SU-DHL-6 (cell line): ENCODE measurements around the gene SLC6A3.

Experiments used
- EZH2phosphoT487 ChIP-seq: fragments of 200-600 bp; sonication (generic), shearing (Covaris generic); conservative IDR thresholded peaks from 2 replicates; pipeline ENCODE4 v1.6.1; 2018; ENCODE audit warnings: mild to moderate bottlenecking, antibody characterized with exemption, low read length, moderate library complexity, mixed read lengths
- TF ChIP-seq, protein P1 (sequence below): fragments of 200-600 bp; sonication (generic); IDR thresholded peaks from one replicate; pipeline ENCODE4 v1.5.1; 2017; ENCODE audit warnings: antibody characterized with exemption, mild to moderate bottlenecking, low read length, moderate library complexity; ENCODE audit not compliant: insufficient read depth, poor library complexity, severe bottlenecking

DNA sequence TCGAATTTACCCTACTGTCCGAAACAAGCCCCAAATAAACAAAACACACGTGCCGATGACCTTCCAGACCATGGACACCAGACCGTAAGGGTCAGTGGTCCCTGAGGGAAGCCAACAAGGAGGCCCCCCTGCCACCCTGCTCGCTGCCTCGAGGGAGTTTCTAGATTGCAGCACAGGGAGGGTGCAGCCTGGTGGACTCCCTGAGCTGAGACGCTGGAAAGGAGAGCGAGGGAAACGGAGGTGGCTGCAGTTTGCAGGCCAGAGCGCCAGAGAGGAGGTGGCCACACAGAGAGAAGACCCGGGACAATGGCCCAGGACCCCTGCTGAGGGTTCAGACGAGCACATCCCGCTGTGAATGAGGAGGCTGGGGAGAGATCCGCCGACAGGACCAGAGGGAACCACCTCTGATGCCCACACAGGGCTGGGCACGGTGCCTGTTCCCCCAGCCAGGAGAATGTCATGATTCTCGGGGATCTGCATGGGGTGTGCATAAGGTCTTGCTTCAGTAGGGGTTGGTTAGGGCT, 48.9 kb downstream of the SLC6A3 start:
- TF ChIP-seq, protein P1, sequence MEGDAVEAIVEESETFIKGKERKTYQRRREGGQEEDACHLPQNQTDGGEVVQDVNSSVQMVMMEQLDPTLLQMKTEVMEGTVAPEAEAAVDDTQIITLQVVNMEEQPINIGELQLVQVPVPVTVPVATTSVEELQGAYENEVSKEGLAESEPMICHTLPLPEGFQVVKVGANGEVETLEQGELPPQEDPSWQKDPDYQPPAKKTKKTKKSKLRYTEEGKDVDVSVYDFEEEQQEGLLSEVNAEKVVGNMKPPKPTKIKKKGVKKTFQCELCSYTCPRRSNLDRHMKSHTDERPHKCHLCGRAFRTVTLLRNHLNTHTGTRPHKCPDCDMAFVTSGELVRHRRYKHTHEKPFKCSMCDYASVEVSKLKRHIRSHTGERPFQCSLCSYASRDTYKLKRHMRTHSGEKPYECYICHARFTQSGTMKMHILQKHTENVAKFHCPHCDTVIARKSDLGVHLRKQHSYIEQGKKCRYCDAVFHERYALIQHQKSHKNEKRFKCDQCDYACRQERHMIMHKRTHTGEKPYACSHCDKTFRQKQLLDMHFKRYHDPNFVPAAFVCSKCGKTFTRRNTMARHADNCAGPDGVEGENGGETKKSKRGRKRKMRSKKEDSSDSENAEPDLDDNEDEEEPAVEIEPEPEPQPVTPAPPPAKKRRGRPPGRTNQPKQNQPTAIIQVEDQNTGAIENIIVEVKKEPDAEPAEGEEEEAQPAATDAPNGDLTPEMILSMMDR = no peak
- TF ChIP-seq EZH2phosphoT487 = no peak
